Panc1 (cell line): ENCODE measurements around the gene LRRC4. TPM values are rescaled to one million over a fixed set of nuclear protein-coding genes. Genes with fewer than 3 reads are reported as not detected.

Source experiments
- ATAC-seq: fragments of 200-7000 bp; cut with Tn5 transposase; 2 replicates; pipeline ENCODE4 v1.9.1; 2020; ENCODE audit warnings: mild to moderate bottlenecking, moderate library complexity
- BruUV-seq: library from RNA; stranded (reverse); fragments of 400-500 nt; replicated peaks from 2 replicates; lab custom pipeline; 2021; lab: Mats Ljungman, UMichigan
- CTCF ChIA-PET: fragments of 300-600 bp; sonication (Branson Sonifier 250); formaldehyde crosslinking; loops from one replicate; lab custom pipeline; 2022; ENCODE audit warnings: antibody characterized with exemption; lab: Charles Lee
- POLR2A ChIA-PET: fragments of 300-600 bp; sonication (Branson Sonifier 250); formaldehyde crosslinking; loops from one replicate; lab custom pipeline; 2022; ENCODE audit warnings: antibody characterized with exemption; lab: Charles Lee
- DNase-seq: peaks from one replicate; pipeline ENCODE4 v3.0.0-alpha.2; 2010; ENCODE audit warnings: low read depth, low spot score
- H3K27ac ChIP-seq: 2 replicates; pipeline ENCODE4 v1.5.1; 2011; ENCODE audit warnings: mild to moderate bottlenecking, low read length, inconsistent platforms
- H3K27me3 ChIP-seq: fragments of 200-500 bp; sonication (Bioruptor generic); 2 replicates; pipeline ENCODE4 v1.6.0; 2014; ENCODE audit warnings: low read length, inconsistent platforms; ENCODE audit not compliant: control insufficient read depth, insufficient read depth
- H3K36me3 ChIP-seq: fragments of 200-500 bp; sonication (Bioruptor generic); 2 replicates; pipeline ENCODE4 v1.5.1; 2014; ENCODE audit warnings: inconsistent platforms, mild to moderate bottlenecking, low read length, moderate library complexity; ENCODE audit not compliant: control insufficient read depth, insufficient read depth
- H3K4me1 ChIP-seq: 2 replicates; pipeline ENCODE4 v1.5.1; 2011; ENCODE audit warnings: inconsistent platforms, mild to moderate bottlenecking, low read length, moderate library complexity; ENCODE audit not compliant: control insufficient read depth, insufficient read depth
- H3K4me3 ChIP-seq, 2 experiments: 2 replicates each; pipeline ENCODE4 v1.5.1; 2011 to 2012; ENCODE audit warnings: low read depth in 2 of 2, low read length in 2 of 2, mild to moderate bottlenecking in 2 of 2, inconsistent platforms in 1 of 2, moderate library complexity in 1 of 2
- H3K9me3 ChIP-seq: fragments of 200-500 bp; sonication (Bioruptor generic); 2 replicates; pipeline ENCODE4 v1.5.1; 2014; ENCODE audit warnings: low read depth, mild to moderate bottlenecking, inconsistent platforms, low read length, moderate library complexity; ENCODE audit not compliant: control insufficient read depth, insufficient read depth
- CTCF ChIP-seq: fragments of 450-650 bp; IDR thresholded peaks from 2 replicates; pipeline ENCODE4 v1.5.1; 2017; ENCODE audit warnings: mild to moderate bottlenecking
- POLR2AphosphoS5 ChIP-seq: IDR thresholded peaks from 2 replicates; pipeline ENCODE4 v1.6.1; 2012; ENCODE audit warnings: mild to moderate bottlenecking, low read depth, low read length, moderate library complexity
- REST ChIP-seq, 2 experiments: IDR thresholded peaks; 2 replicates each; pipeline ENCODE4 v1.6.1; 2011 to 2012; ENCODE audit warnings: low read depth in 2 of 2, control low read depth in 1 of 2, low read length in 1 of 2, mild to moderate bottlenecking in 1 of 2, moderate library complexity in 1 of 2; ENCODE audit not compliant: insufficient read depth in 1 of 2
- SIN3A ChIP-seq: IDR thresholded peaks from 2 replicates; pipeline ENCODE4 v1.6.1; 2012; ENCODE audit warnings: low read depth, mild to moderate bottlenecking, low read length, moderate library complexity, borderline replicate concordance; ENCODE audit not compliant: insufficient read depth
- TCF7L2 ChIP-seq: IDR thresholded peaks from 2 replicates; pipeline ENCODE4 v1.6.1; 2011; ENCODE audit warnings: mild to moderate bottlenecking, low read depth, low read length, inconsistent platforms
- in situ Hi-C: cut with HindIII; loops from 2 replicates; pipeline ENCODE4 v1.10.0; 2016; ENCODE audit warnings: low sequenced_read_pairs, low pct_unique_long_range_greater_than_20kb
- intact Hi-C: fragments of 100-400 bp; cut with micrococcal nuclease; formaldehyde crosslinking; loops from one replicate; pipeline ENCODE4 v1.10.0; 2022; ENCODE audit not compliant: unreplicated experiment
- total RNA-seq: library from RNA; stranded (reverse); gene quantifications from one replicate; pipeline ENCODE4 v1.2.1, GENCODE V29; 2021; ENCODE audit not compliant: unreplicated experiment

Gene LRRC4
- total RNA-seq, 1 experiment from 2014 or later = not detected

- Histone ChIP-seq H3K27ac (no peak overlapping the region), H3K36me3 (no peaks in the 10 kb centered on the region), H3K4me1 (no peaks in the 10 kb centered on the region), H3K27me3 (no peaks in the 10 kb centered on the region), H3K4me3 (no peak overlapping the region), H3K9me3 (no peaks in the 10 kb centered on the region)
- CTCF ChIA-PET = no interaction called here
- in situ Hi-C loops = no loop called here
- intact Hi-C loops = no loop called here
- POLR2A ChIA-PET = no interaction called here
- TF ChIP-seq CTCF (peak; percentile 62), TCF7L2 (no peak)
- ATAC-seq (no peak), DNase-seq (no peak)
- no TSS peak for BruUV-seq
Measured at GRCh38 chr7:128020159-128020558, 11.1 kb downstream of the LRRC4 start.

GRCh38 chr7:128019288-128019687 lies 11.9 kb downstream of the LRRC4 start:
- in situ Hi-C loops = no loop called here
- POLR2A ChIA-PET = no interaction called here
- TF ChIP-seq REST (IDR thresholded peaks at IDR 0.05; ENCODE audit: insufficient read depth in 1 of 2, low read depth in 2 of 2, low read length in 1 of 2) (no peak), POLR2AphosphoS5 (no peak), CTCF (no peak), SIN3A (no peak), TCF7L2 (no peak)
- no peak overlapping the region for H3K4me3 ChIP-seq
- CTCF ChIA-PET = no interaction called here
- no peaks in the 10 kb centered on the region for H3K27me3 ChIP-seq
- H3K36me3 ChIP-seq = no peaks in the 10 kb centered on the region
- no TSS peak for BruUV-seq
- H3K4me1 ChIP-seq = no peaks in the 10 kb centered on the region
- intact Hi-C loops = no loop called here
- H3K27ac ChIP-seq = no peak overlapping the region
- ATAC-seq (no peak), DNase-seq (no peak)
- no peaks in the 10 kb centered on the region for H3K9me3 ChIP-seq
